Epidermal melanocyte (primary cell): ENCODE results near the gene YEATS4.

Experiments used
- DNase-seq: peaks from one replicate; pipeline ENCODE4 v3.0.0; 2011; ENCODE audit warnings: low spot score; ENCODE audit not compliant: insufficient read length

Gene YEATS4

DNA sequence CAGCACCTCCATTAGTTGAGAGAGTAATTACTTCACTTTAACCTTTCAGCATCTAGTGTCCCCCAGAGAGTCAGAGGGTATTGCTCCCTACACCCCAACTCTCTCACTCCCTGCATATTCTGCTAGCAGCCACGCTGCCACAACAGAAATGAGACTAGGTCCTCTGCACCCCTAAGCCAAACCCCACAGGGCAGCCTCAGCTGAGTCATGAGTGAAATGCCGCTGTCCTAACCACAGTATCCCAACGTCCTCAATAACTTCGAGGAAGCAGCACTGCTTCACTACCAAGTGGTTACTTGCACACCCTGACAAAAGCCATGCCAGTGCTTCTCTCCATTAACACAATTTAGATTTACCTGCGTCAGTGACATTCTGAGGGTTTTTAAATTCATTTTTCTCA lies 18.2 kb upstream of the YEATS4 start:
- no peak for DNase-seq

DNA sequence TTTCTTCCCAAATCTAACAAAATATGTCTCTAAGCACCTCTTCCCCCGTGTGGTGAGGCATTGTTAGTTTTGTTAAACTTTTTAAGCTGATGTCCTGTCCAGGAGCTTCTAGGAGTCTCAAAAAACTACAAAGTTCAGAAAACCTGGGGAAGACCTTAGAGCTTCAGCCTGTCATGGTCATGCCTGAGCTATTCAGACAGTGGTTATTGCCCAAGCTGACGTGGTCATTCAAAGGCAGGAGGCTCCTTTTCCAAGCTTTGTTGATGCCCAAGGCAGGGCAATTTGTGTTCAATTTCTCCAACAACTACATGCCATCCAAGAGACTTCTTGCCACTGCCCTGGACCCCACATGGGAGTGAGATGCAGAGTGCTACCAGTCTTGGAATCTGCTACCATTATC lies 17.1 kb upstream of the YEATS4 start:
- no peak for DNase-seq

DNA sequence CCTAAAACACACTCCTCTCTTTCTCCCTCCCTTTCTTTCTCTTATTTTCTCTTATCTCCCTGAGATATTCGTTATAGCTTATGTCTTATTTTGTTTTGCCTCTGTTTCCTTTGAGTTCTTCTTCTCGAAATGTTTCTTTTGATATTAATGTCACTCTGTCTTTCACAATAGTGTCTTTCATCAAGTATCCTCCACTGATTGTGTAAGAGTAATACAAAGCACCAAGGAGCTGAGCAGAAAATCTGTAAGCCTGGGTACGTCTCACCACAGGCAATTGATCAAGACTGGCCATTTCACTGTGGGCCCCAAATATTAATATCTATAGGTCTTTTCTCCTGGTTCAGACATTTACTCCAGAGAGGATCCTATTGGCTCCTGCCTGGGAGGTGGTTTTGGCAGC lies 16.2 kb upstream of the YEATS4 start:
- no peak for DNase-seq

DNA sequence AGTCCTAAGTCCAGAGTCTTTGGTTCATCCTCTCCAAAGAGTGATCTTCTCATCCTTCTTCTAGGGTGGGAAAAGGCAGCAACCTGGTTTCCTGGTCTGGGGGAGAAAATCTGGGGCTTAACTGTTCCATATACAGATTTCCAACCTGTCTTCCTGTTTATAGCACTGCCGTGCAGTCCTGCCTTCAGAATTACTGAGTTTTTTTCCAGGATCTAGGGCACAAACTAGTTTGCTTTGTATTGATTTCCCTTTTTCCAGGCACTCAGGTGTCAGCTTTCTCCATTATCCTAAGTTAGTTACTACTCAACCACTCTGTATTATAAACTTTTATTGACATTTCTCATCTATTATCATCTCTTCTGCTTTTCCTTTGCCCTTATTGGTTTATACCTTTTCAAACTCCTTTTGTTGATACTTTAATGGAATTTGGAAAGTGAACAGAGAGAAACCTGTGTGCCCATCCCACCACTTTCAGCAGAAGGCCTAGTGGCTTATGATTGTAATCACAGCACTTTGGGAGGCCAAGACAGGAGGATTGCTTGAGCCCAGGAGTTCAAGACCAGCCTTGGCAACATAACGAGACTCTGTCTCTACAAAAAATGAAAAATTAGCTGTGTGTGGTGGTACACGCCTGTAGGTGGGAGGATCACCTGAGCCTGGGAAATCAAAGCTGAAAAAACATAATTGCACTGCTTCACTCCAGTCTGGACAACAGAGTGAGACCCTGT lies 15.5 kb upstream of the YEATS4 start:
- DNase-seq, result no peak

DNA sequence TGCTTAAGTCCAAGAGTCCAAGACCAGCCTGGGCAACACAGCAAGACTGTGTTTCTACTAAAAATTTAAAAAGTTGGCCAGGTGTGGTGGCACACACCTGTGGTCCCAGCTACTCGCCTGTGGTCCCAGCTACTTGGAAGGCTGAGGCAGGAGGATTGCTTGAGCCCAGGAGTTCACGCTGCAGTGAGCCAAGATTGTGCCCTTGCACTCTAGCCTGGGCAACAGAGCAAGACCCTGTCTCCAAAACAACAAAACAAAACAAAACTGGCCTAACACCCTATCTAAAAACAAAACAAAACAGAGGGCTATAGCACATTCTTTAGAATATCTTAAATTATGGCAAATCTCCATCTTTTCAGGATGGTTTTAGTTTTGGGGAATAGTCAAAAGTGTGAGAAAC lies 14.5 kb upstream of the YEATS4 start:
- DNase-seq, result no peak

DNA sequence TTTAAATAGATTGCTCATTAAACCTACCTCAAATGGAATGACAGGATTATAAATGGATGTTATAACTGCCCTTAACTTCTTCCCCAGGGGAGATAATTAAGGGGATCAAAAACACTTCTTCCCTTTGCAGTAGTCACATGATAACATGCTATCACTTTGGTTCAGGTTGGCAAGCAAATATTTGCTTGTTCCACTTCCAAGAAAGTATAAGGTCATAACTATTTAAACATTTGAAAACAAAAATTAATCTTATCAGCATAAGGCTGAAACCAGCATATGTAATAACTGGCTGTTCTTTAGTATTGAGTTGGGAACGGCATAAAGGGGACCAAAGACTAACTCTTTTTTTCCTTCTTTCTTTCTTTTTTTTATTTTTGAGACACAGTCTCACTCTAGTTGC lies 13.8 kb upstream of the YEATS4 start:
- DNase-seq, result no peak

DNA sequence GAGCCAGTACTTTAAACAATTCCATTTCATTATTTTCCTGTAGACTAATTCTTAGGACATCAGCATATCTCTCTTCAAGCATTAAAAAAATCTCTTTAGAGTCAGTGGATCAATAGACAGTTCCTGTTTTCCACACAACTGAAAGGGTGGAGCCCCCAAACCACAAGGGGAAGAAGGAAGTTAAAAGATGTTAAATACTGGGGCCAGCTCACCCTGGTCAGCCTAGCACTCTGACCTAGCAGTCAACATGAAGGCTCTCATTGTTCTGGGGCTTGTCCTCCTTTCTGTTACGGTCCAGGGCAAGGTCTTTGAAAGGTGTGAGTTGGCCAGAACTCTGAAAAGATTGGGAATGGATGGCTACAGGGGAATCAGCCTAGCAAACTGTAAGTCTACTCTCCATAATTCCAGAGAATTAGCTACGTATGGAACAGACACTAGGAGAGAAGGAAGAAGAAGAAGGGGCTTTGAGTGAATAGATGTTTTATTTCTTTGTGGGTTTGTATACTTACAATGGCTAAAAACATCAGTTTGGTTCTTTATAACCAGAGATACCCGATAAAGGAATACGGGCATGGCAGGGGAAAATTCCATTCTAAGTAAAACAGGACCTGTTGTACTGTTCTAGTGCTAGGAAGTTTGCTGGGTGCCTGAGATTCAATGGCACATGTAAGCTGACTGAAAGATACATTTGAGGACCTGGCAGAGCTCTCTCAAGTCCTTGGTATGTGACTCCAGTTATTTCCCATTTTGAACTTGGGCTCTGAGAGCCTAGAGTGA lies 11.2 kb upstream of the YEATS4 start, which contains the start of gene LYZ:
TSS of gene LYZ (plus strand) at position 220 of the 777 bp plus-strand sequence. CDS start at position 248, 28 bp downstream.
- DNase-seq, result no peak

DNA sequence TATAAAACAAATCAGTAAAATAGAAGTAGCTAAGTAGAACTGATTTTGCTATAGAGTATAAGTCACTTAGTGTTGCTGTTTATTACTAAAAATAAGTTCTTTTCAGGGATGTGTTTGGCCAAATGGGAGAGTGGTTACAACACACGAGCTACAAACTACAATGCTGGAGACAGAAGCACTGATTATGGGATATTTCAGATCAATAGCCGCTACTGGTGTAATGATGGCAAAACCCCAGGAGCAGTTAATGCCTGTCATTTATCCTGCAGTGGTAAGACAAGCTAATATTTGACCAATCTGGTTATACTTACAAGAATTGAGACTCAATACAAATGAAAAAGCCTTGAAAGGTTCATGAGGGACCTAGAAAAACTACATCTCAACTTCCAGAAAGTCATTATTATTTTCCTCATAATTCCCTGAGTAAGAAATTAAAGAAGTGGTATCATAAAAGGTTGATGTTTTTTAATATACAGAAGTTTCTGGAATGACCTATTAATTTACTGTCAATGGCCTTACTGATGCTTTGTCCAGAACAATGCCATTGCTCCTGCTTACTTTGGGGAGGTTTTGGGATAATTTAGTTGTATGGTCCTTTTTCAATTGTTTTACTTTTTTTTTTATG lies 9.4 kb upstream of the YEATS4 start:
- no peak for DNase-seq

DNA sequence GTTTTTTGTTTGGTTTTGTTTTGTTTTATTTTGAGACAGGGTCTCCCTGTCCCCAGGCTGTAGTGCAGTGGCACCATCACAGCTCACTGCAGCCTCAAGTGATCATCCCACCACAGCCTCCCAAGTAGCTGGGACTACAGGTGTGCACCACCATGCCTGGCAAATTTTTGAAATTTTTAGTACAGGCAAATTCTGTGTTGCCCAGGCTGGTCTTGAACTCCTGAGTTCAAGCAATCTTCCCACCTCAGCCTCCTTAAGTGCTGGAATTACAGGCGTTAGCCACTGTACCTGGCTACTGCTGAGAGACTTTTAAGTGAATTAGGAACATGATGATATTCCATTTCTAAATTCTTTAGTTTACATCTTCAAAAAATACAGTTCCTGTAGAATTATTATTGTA lies 8.8 kb upstream of the YEATS4 start:
- DNase-seq, result no peak

DNA sequence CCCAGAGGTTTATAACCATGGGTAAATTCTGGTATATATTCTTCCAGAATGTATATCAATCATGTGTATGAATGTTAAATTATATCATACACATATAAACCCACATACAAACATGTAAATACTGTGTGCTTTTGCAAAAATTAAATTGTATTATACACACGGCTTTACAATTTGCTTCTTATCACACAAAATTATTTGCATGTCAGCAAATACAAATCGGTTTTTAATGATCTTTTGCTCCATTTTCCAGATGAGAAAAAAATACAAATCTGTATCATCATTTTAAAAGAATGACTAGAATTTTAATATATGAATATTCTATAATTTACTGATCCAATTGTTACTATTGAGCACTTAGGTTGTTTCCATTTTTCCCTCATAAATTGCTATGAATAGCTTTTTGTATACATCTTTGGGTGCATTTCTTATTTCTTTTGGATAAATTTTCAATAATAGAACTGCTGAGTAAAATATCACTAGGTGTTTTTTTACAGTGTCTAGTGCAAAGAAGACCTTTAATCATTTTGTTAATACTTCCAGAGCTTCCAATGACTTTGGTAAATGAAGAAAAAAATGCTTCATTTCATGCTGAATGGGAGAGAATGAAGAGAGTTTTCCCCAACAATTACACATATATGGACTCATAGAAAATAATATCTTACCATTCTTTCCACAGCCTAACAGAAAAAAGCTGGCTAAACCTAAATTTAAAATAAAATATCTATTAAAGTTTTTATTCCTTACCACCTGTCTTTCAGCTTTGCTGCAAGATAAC lies 7.9 kb upstream of the YEATS4 start:
- DNase-seq, result no peak

DNA sequence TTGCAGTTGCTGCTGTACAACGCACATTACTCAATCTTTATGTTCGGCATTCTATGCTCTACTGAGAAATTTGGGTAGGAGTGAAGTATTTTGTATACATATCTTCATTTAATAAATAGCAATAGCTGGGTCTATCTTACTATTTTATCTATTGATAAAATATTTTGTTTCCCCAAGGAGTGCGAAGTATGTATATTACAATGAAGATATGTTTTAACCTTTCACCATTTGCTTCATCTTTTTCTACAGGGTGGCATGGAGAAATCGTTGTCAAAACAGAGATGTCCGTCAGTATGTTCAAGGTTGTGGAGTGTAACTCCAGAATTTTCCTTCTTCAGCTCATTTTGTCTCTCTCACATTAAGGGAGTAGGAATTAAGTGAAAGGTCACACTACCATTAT lies 6.6 kb upstream of the YEATS4 start:
- no peak for DNase-seq

DNA sequence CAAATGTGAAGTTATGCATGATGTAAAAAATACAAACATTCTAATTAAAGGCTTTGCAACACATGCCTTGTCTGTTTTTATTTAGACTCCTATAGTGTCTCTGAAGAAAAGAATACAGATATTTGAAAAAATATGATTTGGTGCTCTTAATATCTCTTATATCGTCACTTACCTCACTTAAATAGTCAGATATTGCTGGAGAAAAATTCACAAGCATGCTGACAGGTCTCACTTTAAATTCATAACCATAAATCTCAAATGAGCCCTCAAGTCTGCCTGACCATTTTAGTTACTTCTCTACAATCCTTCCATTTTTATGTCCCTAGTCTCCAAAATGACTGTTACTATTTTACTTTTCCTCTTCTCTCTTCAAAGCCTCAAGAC lies 5.4 kb upstream of the YEATS4 start:
- no peak for DNase-seq

DNA sequence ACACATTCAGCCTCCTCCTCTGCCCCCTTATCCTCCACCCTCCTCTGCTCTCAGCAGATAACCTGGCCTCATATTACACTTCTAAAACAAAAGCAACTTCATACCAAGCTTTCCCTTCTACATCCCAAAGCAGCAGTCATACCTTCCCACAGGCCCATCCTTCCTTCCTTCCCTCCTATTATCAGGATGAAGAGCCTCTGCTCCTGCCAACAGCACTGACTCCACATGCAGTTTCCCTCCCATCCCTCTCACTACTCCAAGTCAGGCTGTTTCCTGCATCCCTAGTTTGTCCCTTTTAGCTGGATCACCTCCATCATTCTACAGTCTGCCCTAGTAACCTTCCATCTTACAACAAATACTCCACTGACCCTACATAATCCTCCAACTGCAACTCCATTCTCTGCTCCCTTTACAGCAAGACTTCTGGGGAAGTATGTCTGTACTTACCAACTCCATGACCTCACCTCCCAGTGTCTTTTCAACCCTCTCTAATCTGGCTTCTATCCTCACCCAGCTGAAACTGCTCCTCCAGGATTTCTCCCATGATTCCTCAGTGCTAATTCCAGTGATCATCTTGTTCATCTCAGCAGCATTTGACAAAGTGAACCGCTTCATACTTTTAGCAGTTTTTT lies 4.9 kb upstream of the YEATS4 start:
- no peak for DNase-seq

DNA sequence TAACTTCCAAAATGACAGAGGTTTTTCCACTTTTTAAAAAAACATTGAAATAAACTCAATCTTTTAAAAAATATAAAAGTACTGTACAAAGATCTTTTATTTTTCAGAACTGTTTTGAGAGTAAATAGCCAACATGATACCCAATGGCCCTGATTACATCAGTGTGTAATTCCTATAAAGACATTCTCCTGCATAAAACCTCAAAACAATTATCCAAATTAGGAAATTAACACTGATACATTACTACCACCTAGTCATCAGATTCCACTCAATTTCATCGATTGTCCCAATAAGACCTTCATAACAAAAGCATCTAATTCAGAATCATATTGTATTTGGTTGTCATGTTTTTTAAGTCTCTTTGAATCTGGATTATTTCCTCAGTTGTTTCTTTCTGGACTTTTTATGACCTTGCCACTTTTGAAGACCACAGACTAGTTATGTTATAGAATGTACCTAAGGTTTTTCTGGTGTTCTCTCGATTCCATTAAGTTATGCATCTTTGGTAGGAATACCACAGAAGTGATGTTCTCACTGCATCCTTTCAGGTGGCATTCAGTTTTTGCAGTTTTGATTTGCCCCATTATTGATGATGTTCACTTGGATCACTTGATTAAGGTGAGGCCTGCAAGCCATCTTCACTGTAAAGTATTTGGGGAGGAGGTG lies 4.0 kb upstream of the YEATS4 start:
- DNase-seq, result no peak

DNA sequence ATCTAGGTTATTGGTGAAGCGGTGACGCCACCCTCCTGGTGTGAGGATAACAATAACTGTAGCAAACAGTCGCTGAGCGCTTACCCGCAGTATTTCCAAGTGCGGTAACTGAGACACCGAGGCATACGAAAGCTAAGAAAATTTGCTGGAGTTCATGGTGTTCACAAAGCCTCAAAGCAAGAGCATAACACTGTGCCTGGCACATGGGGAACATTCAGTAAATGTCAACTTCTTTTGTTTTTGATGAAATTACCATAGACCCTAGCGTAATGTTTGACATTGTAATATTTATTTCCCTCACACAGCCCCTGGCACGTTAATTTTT lies 767 bp downstream of the YEATS4 start:
- DNase-seq, result no peak

DNA sequence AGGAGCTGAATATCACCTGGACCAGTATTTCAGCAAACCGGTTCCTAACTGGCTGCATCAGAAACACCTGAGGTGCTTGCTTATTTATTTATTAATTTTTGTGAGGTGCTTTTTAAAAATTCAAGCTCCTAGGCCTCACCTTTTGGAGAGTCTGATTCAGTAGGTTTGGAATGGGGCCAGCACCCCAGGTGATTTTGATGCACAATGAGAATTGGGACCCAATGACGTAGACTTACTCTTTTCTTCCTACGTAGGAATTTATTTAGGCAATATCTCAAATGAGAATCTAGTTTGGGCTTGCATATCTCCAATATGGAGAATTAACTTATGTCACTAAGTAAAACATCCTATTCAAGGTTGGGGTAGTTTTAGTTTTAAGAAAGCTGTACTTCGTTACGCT lies 7.3 kb downstream of the YEATS4 start:
- DNase-seq, result no peak

DNA sequence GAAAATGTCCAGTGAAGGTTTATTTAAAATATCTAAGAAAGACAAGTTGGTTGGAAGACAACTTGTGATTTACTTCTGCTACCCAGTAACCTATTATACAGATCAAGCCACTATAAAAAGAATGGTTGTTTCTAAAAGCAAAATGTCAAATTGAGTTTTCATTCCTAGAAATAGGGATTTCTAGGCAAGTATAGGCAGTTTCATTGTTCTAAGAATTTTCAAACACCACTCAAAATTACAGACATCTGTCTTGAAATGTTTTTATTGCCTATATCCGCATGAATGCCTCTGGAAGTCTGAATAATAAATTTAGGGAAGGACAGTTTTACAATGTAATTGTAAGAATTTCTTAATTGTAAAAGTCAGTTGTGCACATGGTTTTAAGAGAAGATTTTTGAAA lies 8.6 kb downstream of the YEATS4 start:
- DNase-seq, result no peak

DNA sequence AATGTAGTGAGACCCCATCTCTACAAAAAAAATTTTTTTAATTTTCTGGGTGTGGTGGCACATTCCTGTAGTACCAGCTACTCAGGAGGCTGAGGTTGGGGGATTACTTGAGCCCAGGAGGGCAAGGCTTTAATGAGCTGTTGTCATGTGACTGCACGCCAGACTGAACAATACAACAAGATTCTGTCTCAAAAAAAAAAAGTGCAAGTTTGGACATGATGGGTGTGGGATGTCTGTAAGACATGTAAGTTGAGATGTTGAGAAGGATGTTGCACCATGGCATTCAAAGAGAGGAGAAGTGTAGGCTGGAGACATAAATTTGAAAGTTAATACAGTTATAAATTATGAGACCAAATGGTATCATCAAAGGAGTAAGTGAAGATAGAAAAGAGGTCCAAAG lies 23.5 kb downstream of the YEATS4 start:
- no peak for DNase-seq

DNA sequence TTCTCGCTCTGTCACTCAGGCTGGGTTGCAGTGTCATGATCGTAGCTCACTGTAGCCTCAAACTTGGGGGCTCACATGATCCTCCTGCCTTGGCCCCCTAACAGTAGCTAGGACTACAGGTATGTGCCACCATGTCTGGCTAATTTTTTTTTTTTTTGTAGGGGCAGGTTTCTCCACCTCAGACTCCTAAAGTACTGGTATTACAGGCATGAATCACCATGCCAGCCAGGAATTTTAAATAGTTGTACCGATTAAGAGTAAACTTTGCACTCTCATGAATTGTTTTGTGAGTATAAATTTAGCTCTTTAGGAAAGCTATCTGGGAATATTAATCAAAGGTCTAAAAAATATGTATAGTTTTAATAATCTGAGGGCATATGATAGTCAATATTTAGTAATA lies 25.5 kb downstream of the YEATS4 start:
- no peak for DNase-seq

DNA sequence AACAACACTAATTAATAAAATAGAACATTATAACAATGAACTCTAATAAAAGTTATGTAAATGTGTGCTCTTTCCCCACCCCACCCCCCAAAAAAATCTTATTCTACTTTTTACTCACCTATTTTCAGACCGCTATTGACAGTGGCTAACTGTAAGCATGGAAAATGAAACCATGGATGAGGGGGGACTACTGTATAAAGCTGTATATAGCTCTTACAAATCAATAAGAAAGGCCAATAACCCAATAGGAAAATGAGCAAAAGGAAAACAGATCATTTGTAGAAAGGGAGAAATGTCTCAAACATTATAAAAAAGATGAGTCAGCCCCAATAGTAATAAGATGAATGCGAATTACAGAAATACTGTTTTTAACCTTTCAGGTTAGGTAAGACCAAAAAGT lies 27.4 kb downstream of the YEATS4 start:
- no peak for DNase-seq

DNA sequence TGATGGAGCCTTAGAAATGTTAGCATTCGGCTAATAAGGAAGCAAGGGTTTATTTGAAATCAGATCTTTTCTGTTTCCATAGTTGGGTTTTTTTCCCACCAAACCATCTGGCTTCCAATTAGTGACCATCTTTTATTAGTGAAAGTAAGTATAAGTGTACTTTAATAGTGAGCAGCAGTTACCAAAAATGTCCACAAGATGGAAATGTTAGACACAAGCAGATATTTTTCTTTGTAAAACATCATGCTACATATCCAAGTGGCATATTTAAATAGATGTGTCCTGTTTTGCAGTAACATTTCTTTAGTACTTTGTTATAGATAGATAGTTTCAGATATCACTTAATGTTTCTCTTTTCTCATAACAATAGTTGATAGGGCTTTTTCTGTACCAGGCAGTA lies 28.8 kb downstream of the YEATS4 start:
- no peak for DNase-seq
